KMS-11 (cell line): Measurements from ENCODE around the gene BIN1.

ENCODE experiments used
- H2AFZ ChIP-seq: fragments of 200-600 bp; sonication (generic); 2 replicates; pipeline ENCODE4 v1.6.1; 2016; ENCODE audit warnings: antibody characterized with exemption, mixed run types, low read depth
- H3K27ac ChIP-seq: fragments of 200-600 bp; sonication (generic); 2 replicates; pipeline ENCODE4 v1.6.1; 2016; ENCODE audit warnings: mild to moderate bottlenecking, mixed run types
- H3K27me3 ChIP-seq: fragments of 200-600 bp; sonication (generic); 2 replicates; pipeline ENCODE4 v1.6.1; 2017; ENCODE audit warnings: mild to moderate bottlenecking, low read depth, mixed run types, moderate library complexity; ENCODE audit not compliant: insufficient read depth
- H3K36me3 ChIP-seq: fragments of 200-600 bp; sonication (generic); 2 replicates; pipeline ENCODE4 v1.6.1; 2017; ENCODE audit warnings: mild to moderate bottlenecking, mixed run types; ENCODE audit not compliant: insufficient read depth
- H3K4me1 ChIP-seq: fragments of 200-600 bp; sonication (generic); 2 replicates; pipeline ENCODE4 v1.6.1; 2016; ENCODE audit warnings: mild to moderate bottlenecking, low read depth, mixed run types; ENCODE audit not compliant: poor library complexity, severe bottlenecking
- H3K4me2 ChIP-seq: fragments of 200-600 bp; sonication (generic); 2 replicates; pipeline ENCODE4 v1.7.0; 2016; ENCODE audit warnings: mild to moderate bottlenecking, mixed run types
- H3K4me3 ChIP-seq: fragments of 200-600 bp; sonication (generic); IDR thresholded peaks from 2 replicates; pipeline ENCODE4 v1.6.1; 2017; ENCODE audit warnings: low read depth, low read length, mixed read lengths; ENCODE audit not compliant: insufficient read depth
- H3K79me2 ChIP-seq: fragments of 200-600 bp; sonication (generic); 2 replicates; pipeline ENCODE4 v1.6.1; 2016; ENCODE audit warnings: low read depth, mixed run types; ENCODE audit not compliant: insufficient read depth
- H3K9ac ChIP-seq: fragments of 200-600 bp; sonication (generic); 2 replicates; pipeline ENCODE4 v1.6.1; 2016; ENCODE audit warnings: mild to moderate bottlenecking, mixed run types
- H4K20me1 ChIP-seq: fragments of 200-600 bp; sonication (generic); 2 replicates; pipeline ENCODE4 v1.6.1; 2016; ENCODE audit warnings: mild to moderate bottlenecking, mixed run types; ENCODE audit not compliant: insufficient read depth
- CTCF ChIP-seq: fragments of 200-600 bp; sonication (generic); conservative IDR thresholded peaks from 2 replicates; pipeline ENCODE4 v1.6.1; 2017; ENCODE audit warnings: low read depth, mild to moderate bottlenecking, antibody characterized with exemption, low read length, moderate library complexity, mixed read lengths

Gene BIN1

GRCh38 chr2:127007652-127008051, 99.3 kb downstream of the BIN1 start:
- Histone ChIP-seq H3K27ac (no peak overlapping the region), H3K4me1 (no peaks in the 10 kb centered on the region), H3K4me2 (no peak overlapping the region), H3K79me2 (no peaks in the 10 kb centered on the region), H3K36me3 (no peaks in the 10 kb centered on the region), H3K27me3 (no peaks in the 10 kb centered on the region), H3K4me3 (no peak overlapping the region), H2AFZ (no peak overlapping the region), H4K20me1 (no peaks in the 10 kb centered on the region), H3K9ac (no peak overlapping the region)
- no peak for TF ChIP-seq CTCF

GRCh38 chr2:127006962-127007361, 100.0 kb downstream of the BIN1 start:
- no peak overlapping the region for H3K9ac ChIP-seq
- H3K4me2 ChIP-seq: no peak overlapping the region
- H3K27me3 ChIP-seq: no peaks in the 10 kb centered on the region
- no peak overlapping the region for H3K4me3 ChIP-seq
- no peak for TF ChIP-seq CTCF
- H3K27ac ChIP-seq: no peak overlapping the region
- H3K79me2 ChIP-seq: no peaks in the 10 kb centered on the region
- H3K36me3 ChIP-seq: no peaks in the 10 kb centered on the region
- no peak overlapping the region for H2AFZ ChIP-seq
- H4K20me1 ChIP-seq: no peaks in the 10 kb centered on the region
- no peaks in the 10 kb centered on the region for H3K4me1 ChIP-seq

- Histone ChIP-seq H3K27me3 (no peaks in the 10 kb centered on the region), H3K36me3 (no peaks in the 10 kb centered on the region), H2AFZ (no peak overlapping the region), H3K27ac (no peak overlapping the region), H3K4me1 (no peaks in the 10 kb centered on the region), H3K9ac (no peak overlapping the region), H3K4me2 (no peak overlapping the region), H3K79me2 (no peaks in the 10 kb centered on the region), H4K20me1 (no peaks in the 10 kb centered on the region), H3K4me3 (no peak overlapping the region)
- no peak for TF ChIP-seq CTCF
Observed at GRCh38 chr2:127004893-127005600, 101.9 kb downstream of the BIN1 start.

- Histone ChIP-seq H3K4me2 (no peak overlapping the region), H3K27ac (no peak overlapping the region), H3K79me2 (no peaks in the 10 kb centered on the region), H3K9ac (no peak overlapping the region), H2AFZ (no peak overlapping the region), H3K27me3 (no peaks in the 10 kb centered on the region), H4K20me1 (no peaks in the 10 kb centered on the region), H3K36me3 (no peaks in the 10 kb centered on the region), H3K4me1 (no peaks in the 10 kb centered on the region), H3K4me3 (no peak overlapping the region)
- TF ChIP-seq CTCF: no peak
Observed at GRCh38 chr2:127003070-127003800, 103.7 kb downstream of the BIN1 start.
